Smooth muscle cell (in vitro differentiated cells): ENCODE results near the gene PRKD2. TPM values are rescaled to one million over a fixed set of nuclear protein-coding genes. Genes with fewer than 3 reads are reported as not detected.

Experiments
- DNase-seq: peaks from one replicate; lab custom pipeline; 2025; ENCODE audit not compliant: unreplicated experiment; lab: John Stamatoyannopoulos, UW
- H2AFZ ChIP-seq: fragments of 200-600 bp; sonication (generic); 2 replicates; pipeline ENCODE4 v1.6.0; 2016; ENCODE audit warnings: antibody characterized with exemption, low read depth, mild to moderate bottlenecking
- H3F3A ChIP-seq: fragments of 200-600 bp; sonication (generic); 2 replicates; pipeline ENCODE4 v1.6.0; 2017; ENCODE audit warnings: antibody characterized with exemption, low read depth
- H3K27ac ChIP-seq: fragments of 200-600 bp; sonication (generic); 2 replicates; pipeline ENCODE4 v1.5.1; 2016; ENCODE audit warnings: low read depth, mild to moderate bottlenecking
- H3K27me3 ChIP-seq: fragments of 200-600 bp; sonication (generic); 2 replicates; pipeline ENCODE4 v1.6.1; 2016; ENCODE audit warnings: low read depth, mild to moderate bottlenecking
- H3K36me3 ChIP-seq: fragments of 200-600 bp; sonication (generic); 2 replicates; pipeline ENCODE4 v1.5.1; 2016; ENCODE audit warnings: low read depth
- H3K4me1 ChIP-seq: fragments of 200-600 bp; sonication (generic); 2 replicates; pipeline ENCODE4 v1.5.1; 2016; ENCODE audit warnings: low read depth
- H3K4me2 ChIP-seq: fragments of 200-600 bp; sonication (generic); 2 replicates; pipeline ENCODE4 v1.6.0; 2016; ENCODE audit warnings: mild to moderate bottlenecking
- H3K4me3 ChIP-seq: fragments of 200-600 bp; sonication (generic); 2 replicates; pipeline ENCODE4 v1.5.1; 2016; ENCODE audit warnings: mild to moderate bottlenecking
- H3K79me2 ChIP-seq: fragments of 200-600 bp; sonication (generic); 2 replicates; pipeline ENCODE4 v1.6.0; 2016; ENCODE audit warnings: low read depth, mild to moderate bottlenecking
- H3K9ac ChIP-seq: fragments of 200-600 bp; sonication (generic); 2 replicates; pipeline ENCODE4 v1.6.0; 2016; ENCODE audit warnings: low read depth
- H3K9me3 ChIP-seq: fragments of 200-600 bp; sonication (generic); replicated peaks from 2 replicates; pipeline ENCODE4 v1.5.1; 2016; ENCODE audit warnings: low read depth
- H4K20me1 ChIP-seq: fragments of 200-600 bp; sonication (generic); 2 replicates; pipeline ENCODE4 v1.6.0; 2016; ENCODE audit warnings: low read depth
- CTCF ChIP-seq: fragments of 200-600 bp; sonication (generic); IDR thresholded peaks from 2 replicates; pipeline ENCODE4 v1.5.1; 2017; ENCODE audit warnings: borderline replicate concordance, mild to moderate bottlenecking, antibody characterized with exemption; ENCODE audit not compliant: insufficient read depth, poor library complexity, severe bottlenecking
- WGBS: methylation state at CpG from one replicate; pipeline ENCODE4 v1.1.7; 2016; ENCODE audit warnings: low lambda C conversion rate; 5-methylcytosine and 5-hydroxymethylcytosine counted together
- polyA plus RNA-seq: library from polyadenylated mRNA; unstranded; fragments of >200 nt; fragmentation: Nextera tagmentation; extraction: Ambion mirVana; gene quantifications from 2 replicates; pipeline ENCODE4 v1.2.1, GENCODE V29; 2016
- total RNA-seq: library from RNA; depleted of rRNA; stranded (reverse); fragments of >200 nt; gene quantifications from 2 replicates; pipeline ENCODE4 v1.2.3, GENCODE V29; 2014

PRKD2 gene
- total and polyA plus RNA-seq, 2 experiments from 2014 or later: 24.2 to 34.6 TPM

- H3K4me1 ChIP-seq: no peaks in the 10 kb centered on the region
- no peaks in the 10 kb centered on the region for H3K9me3 ChIP-seq
- no peak overlapping the region for H3K4me2 ChIP-seq
- peaks cover 9% of the 10 kb centered on the region for H3K36me3 ChIP-seq
- no peaks in the 10 kb centered on the region for H3F3A ChIP-seq
- 90% methylated on average over 13 of the region's 13 CpGs for WGBS
- no peak overlapping the region for H3K9ac ChIP-seq
- peaks cover 21% of the 10 kb centered on the region for H4K20me1 ChIP-seq
- H3K4me3 ChIP-seq: no peak overlapping the region
- no peak overlapping the region for H2AFZ ChIP-seq
- H3K27me3 ChIP-seq: no peaks in the 10 kb centered on the region
- no peaks in the 10 kb centered on the region for H3K79me2 ChIP-seq
- no peak for TF ChIP-seq CTCF
- H3K27ac ChIP-seq: no peak overlapping the region
- DNase-seq: no peak
Observed at GRCh38 chr19:46700704-46701103, 16.2 kb downstream of the PRKD2 start.

GRCh38 chr19:46698395-46699321 lies 18.3 kb downstream of the PRKD2 start:
- Histone ChIP-seq H3K4me3 (no peak overlapping the region), H3K36me3 (peaks cover 9% of the 10 kb centered on the region), H4K20me1 (peaks cover 16% of the 10 kb centered on the region), H3K4me1 (no peaks in the 10 kb centered on the region), H3K4me2 (no peak overlapping the region), H3F3A (no peaks in the 10 kb centered on the region), H3K27ac (no peak overlapping the region), H3K9me3 (no peaks in the 10 kb centered on the region), H3K79me2 (no peaks in the 10 kb centered on the region), H3K9ac (no peak overlapping the region), H2AFZ (no peak overlapping the region), H3K27me3 (no peaks in the 10 kb centered on the region)
- TF ChIP-seq CTCF: no peak
- WGBS: over 99% methylated on average over 10 of the region's 11 CpGs
- DNase-seq: no peak

- Histone ChIP-seq H3K4me3 (no peak overlapping the region), H3K9ac (no peak overlapping the region), H4K20me1 (peaks cover 16% of the 10 kb centered on the region), H3K27me3 (no peaks in the 10 kb centered on the region), H3K36me3 (peaks cover 10% of the 10 kb centered on the region), H3K4me2 (peak overlapping the region; percentile 64), H3K9me3 (no peaks in the 10 kb centered on the region), H3K79me2 (no peaks in the 10 kb centered on the region), H3K4me1 (no peaks in the 10 kb centered on the region), H3K27ac (no peak overlapping the region), H2AFZ (no peak overlapping the region), H3F3A (no peaks in the 10 kb centered on the region)
- 24% methylated on average over 30 of the region's 39 CpGs for WGBS
- no peak for TF ChIP-seq CTCF
- DNase-seq: peak; percentile 78
Observed at GRCh38 chr19:46697204-46697960, 19.5 kb downstream of the PRKD2 start.
